RWPE2 (cell line): Measurements from ENCODE around the gene CSMD2.

Experiments used
- ATAC-seq: fragments of 200-7000 bp; cut with Tn5 transposase; 3 replicates; pipeline ENCODE4 v1.9.1; 2021; ENCODE audit warnings: low read depth
- DNase-seq: peaks from one replicate; pipeline ENCODE4 v3.0.0-alpha.2; 2020; ENCODE audit warnings: low spot score
- H3K27ac ChIP-seq: fragments of 450-650 bp; 2 replicates; pipeline ENCODE4 v1.5.1; 2017; ENCODE audit warnings: mild to moderate bottlenecking; ENCODE audit not compliant: poor library complexity, severe bottlenecking
- H3K27me3 ChIP-seq: fragments of 250-450 bp; sonication (Bioruptor Pico); 2 replicates; pipeline ENCODE4 v1.5.1; 2021; ENCODE audit warnings: mild to moderate bottlenecking, moderate library complexity; ENCODE audit not compliant: insufficient read depth, poor library complexity, severe bottlenecking
- H3K36me3 ChIP-seq: fragments of 250-450 bp; sonication (Bioruptor Pico); 2 replicates; pipeline ENCODE4 v1.5.1; 2020; ENCODE audit warnings: low read depth, mild to moderate bottlenecking, moderate library complexity
- H3K4me1 ChIP-seq: fragments of 250-450 bp; sonication (Bioruptor Pico); 2 replicates; pipeline ENCODE4 v1.5.1; 2021; ENCODE audit warnings: mild to moderate bottlenecking, moderate library complexity; ENCODE audit not compliant: insufficient read depth, poor library complexity, severe bottlenecking
- H3K4me3 ChIP-seq: fragments of 250-450 bp; sonication (Bioruptor Pico); 2 replicates; pipeline ENCODE4 v1.5.1; 2021; ENCODE audit warnings: mild to moderate bottlenecking, moderate library complexity; ENCODE audit not compliant: severe bottlenecking
- H3K9me3 ChIP-seq: fragments of 250-450 bp; sonication (Bioruptor Pico); 2 replicates; pipeline ENCODE4 v1.5.1; 2021; ENCODE audit warnings: mild to moderate bottlenecking, moderate library complexity; ENCODE audit not compliant: severe bottlenecking
- CTCF ChIP-seq: fragments of 450-650 bp; IDR thresholded peaks from one replicate; pipeline ENCODE4 v1.5.1; 2017; ENCODE audit warnings: mild to moderate bottlenecking, moderate library complexity; ENCODE audit not compliant: poor library complexity, severe bottlenecking

Gene CSMD2

DNA sequence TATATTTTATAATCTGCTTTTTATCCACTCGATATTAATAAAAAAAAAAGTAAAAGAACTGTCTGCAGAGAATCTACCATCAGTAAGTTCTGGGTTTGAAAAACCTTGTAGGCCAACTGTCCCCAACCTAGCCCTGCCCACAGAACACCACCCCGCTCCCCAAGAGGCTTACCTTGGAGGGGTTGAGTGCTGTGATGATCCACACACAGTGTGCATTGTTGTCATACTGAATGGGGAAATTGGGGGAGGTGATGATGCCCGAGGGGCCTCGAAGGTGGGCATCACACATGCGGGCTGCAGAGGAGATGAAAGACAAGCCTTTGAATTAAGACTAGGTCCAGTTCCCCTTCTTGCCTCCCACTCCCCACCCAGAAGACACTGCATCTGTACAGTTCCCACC lies 354.5 kb downstream of the CSMD2 start:
- H3K27ac ChIP-seq = no peak overlapping the region
- DNase-seq = no peak
- H3K4me3 ChIP-seq = no peak overlapping the region
- no peaks in the 10 kb centered on the region for H3K9me3 ChIP-seq
- no peak for ATAC-seq
- H3K27me3 ChIP-seq = peaks cover 9% of the 10 kb centered on the region
- no peak for TF ChIP-seq CTCF
- no peaks in the 10 kb centered on the region for H3K36me3 ChIP-seq
- H3K4me1 ChIP-seq = peaks cover 3% of the 10 kb centered on the region

GRCh38 chr1:33805988-33806387 lies 359.0 kb downstream of the CSMD2 start:
- no peak for ATAC-seq
- H3K27me3 ChIP-seq = peaks cover 6% of the 10 kb centered on the region

GRCh38 chr1:33802268-33802667 lies 362.8 kb downstream of the CSMD2 start:
- ATAC-seq = no peak

More at GRCh38 chr1:33805988-33806387, 359.0 kb downstream of the CSMD2 start:
- H3K27ac ChIP-seq = no peak overlapping the region
- no peaks in the 10 kb centered on the region for H3K9me3 ChIP-seq
- no peaks in the 10 kb centered on the region for H3K36me3 ChIP-seq
- no peak overlapping the region for H3K4me3 ChIP-seq
- no peak for DNase-seq
- H3K4me1 ChIP-seq = no peaks in the 10 kb centered on the region
- TF ChIP-seq CTCF = no peak

GRCh38 chr1:33797849-33798248 lies 367.2 kb downstream of the CSMD2 start:
- no peaks in the 10 kb centered on the region for H3K4me1 ChIP-seq
- no peak for TF ChIP-seq CTCF
- H3K36me3 ChIP-seq = no peaks in the 10 kb centered on the region
- H3K27ac ChIP-seq = no peak overlapping the region
- no peaks in the 10 kb centered on the region for H3K27me3 ChIP-seq
- H3K9me3 ChIP-seq = no peaks in the 10 kb centered on the region
- H3K4me3 ChIP-seq = no peak overlapping the region
- no peak for ATAC-seq
- DNase-seq = no peak

More at GRCh38 chr1:33802268-33802667, 362.8 kb downstream of the CSMD2 start:
- H3K27ac ChIP-seq = no peak overlapping the region
- no peaks in the 10 kb centered on the region for H3K9me3 ChIP-seq
- TF ChIP-seq CTCF = no peak
- H3K27me3 ChIP-seq = peaks cover under 1% of the 10 kb centered on the region
- DNase-seq = no peak
- no peaks in the 10 kb centered on the region for H3K36me3 ChIP-seq
- no peak overlapping the region for H3K4me3 ChIP-seq
- H3K4me1 ChIP-seq = no peaks in the 10 kb centered on the region

DNA sequence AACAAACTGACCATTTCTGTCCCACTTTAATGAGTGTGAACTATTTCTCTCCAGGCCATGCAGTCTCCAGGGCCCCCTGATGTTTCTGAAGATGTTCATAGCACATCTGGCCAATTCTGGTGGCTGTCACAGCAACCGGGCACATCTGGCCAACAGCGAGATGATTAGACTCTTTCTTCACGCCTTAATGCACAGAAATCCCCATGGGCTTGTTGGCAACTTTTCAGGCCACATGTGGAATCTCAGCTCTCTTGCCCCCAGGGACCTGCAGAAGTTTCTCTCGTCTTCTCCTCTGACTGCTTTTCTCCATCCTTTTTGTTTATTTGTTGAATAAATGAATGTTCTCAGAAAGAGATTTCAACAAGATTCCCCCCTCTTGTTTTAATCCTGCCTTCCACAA lies 372.4 kb downstream of the CSMD2 start:
- Histone ChIP-seq H3K9me3 (no peaks in the 10 kb centered on the region), H3K4me1 (no peaks in the 10 kb centered on the region), H3K4me3 (no peak overlapping the region), H3K36me3 (no peaks in the 10 kb centered on the region), H3K27ac (no peak overlapping the region), H3K27me3 (no peaks in the 10 kb centered on the region)
- TF ChIP-seq CTCF = no peak
- DNase-seq (no peak), ATAC-seq (no peak)
